GM19351 (cell line): ENCODE results near the gene TEDC1.
"Not testable (repeated sequence)": the region's sequence is repeated elsewhere in the genome, so short reads cannot be mapped to it uniquely, and the experiment has no call there.

ENCODE experiments used
- ATAC-seq: cut with Tn5 transposase; IDR thresholded peaks from one replicate; pipeline ENCODE4 v1.9.1; 2021; ENCODE audit warnings: mild to moderate bottlenecking, moderate library complexity; ENCODE audit not compliant: unreplicated experiment

The TEDC1 gene

GRCh38 chr14:105536051-105536450 is 45.0 kb downstream of the TEDC1 start:
- no peak for ATAC-seq

- no peak for ATAC-seq
Measured at GRCh38 chr14:105536691-105537579, 45.9 kb downstream of the TEDC1 start.

- ATAC-seq, result no peak
Measured at GRCh38 chr14:105537580-105538474, 46.8 kb downstream of the TEDC1 start.

- ATAC-seq, result no peak
Measured at GRCh38 chr14:105538481-105539049, 47.5 kb downstream of the TEDC1 start.

GRCh38 chr14:105540811-105541210 is 49.8 kb downstream of the TEDC1 start:
- ATAC-seq, result no peak

- no peak for ATAC-seq
Measured at GRCh38 chr14:105541218-105541875, 50.3 kb downstream of the TEDC1 start.

- ATAC-seq, result not testable (repeated sequence)
Measured at GRCh38 chr14:105545676-105546075, 54.6 kb downstream of the TEDC1 start.

GRCh38 chr14:105546410-105546809 is 55.4 kb downstream of the TEDC1 start:
- ATAC-seq, result not testable (repeated sequence)

- ATAC-seq, result not testable (repeated sequence)
Measured at GRCh38 chr14:105547072-105547471, 56.0 kb downstream of the TEDC1 start.

GRCh38 chr14:105547741-105548169 is 56.7 kb downstream of the TEDC1 start:
- ATAC-seq, result no peak
